Panc1 (cell line): ENCODE data around the gene IGDCC3. TPM values are rescaled to one million over a fixed set of nuclear protein-coding genes. Genes with fewer than 3 reads are reported as not detected.

ENCODE experiments used
- ATAC-seq: fragments of 200-7000 bp; cut with Tn5 transposase; 2 replicates; pipeline ENCODE4 v1.9.1; 2020; ENCODE audit warnings: mild to moderate bottlenecking, moderate library complexity
- BruUV-seq: library from RNA; stranded (reverse); fragments of 400-500 nt; replicated peaks from 2 replicates; lab custom pipeline; 2021; lab: Mats Ljungman, UMichigan
- CTCF ChIA-PET: fragments of 300-600 bp; sonication (Branson Sonifier 250); formaldehyde crosslinking; loops from one replicate; lab custom pipeline; 2022; ENCODE audit warnings: antibody characterized with exemption; lab: Charles Lee
- POLR2A ChIA-PET: fragments of 300-600 bp; sonication (Branson Sonifier 250); formaldehyde crosslinking; loops from one replicate; lab custom pipeline; 2022; ENCODE audit warnings: antibody characterized with exemption; lab: Charles Lee
- DNase-seq: peaks from one replicate; pipeline ENCODE4 v3.0.0-alpha.2; 2010; ENCODE audit warnings: low read depth, low spot score
- H3K27ac ChIP-seq: 2 replicates; pipeline ENCODE4 v1.5.1; 2011; ENCODE audit warnings: mild to moderate bottlenecking, low read length, inconsistent platforms
- H3K27me3 ChIP-seq: fragments of 200-500 bp; sonication (Bioruptor generic); 2 replicates; pipeline ENCODE4 v1.6.0; 2014; ENCODE audit warnings: low read length, inconsistent platforms; ENCODE audit not compliant: control insufficient read depth, insufficient read depth
- H3K36me3 ChIP-seq: fragments of 200-500 bp; sonication (Bioruptor generic); 2 replicates; pipeline ENCODE4 v1.5.1; 2014; ENCODE audit warnings: inconsistent platforms, mild to moderate bottlenecking, low read length, moderate library complexity; ENCODE audit not compliant: control insufficient read depth, insufficient read depth
- H3K4me1 ChIP-seq: 2 replicates; pipeline ENCODE4 v1.5.1; 2011; ENCODE audit warnings: inconsistent platforms, mild to moderate bottlenecking, low read length, moderate library complexity; ENCODE audit not compliant: control insufficient read depth, insufficient read depth
- H3K4me3 ChIP-seq, 2 experiments: 2 replicates each; pipeline ENCODE4 v1.5.1; 2011 to 2012; ENCODE audit warnings: low read depth in 2 of 2, low read length in 2 of 2, mild to moderate bottlenecking in 2 of 2, inconsistent platforms in 1 of 2, moderate library complexity in 1 of 2
- H3K9me3 ChIP-seq: fragments of 200-500 bp; sonication (Bioruptor generic); 2 replicates; pipeline ENCODE4 v1.5.1; 2014; ENCODE audit warnings: low read depth, mild to moderate bottlenecking, inconsistent platforms, low read length, moderate library complexity; ENCODE audit not compliant: control insufficient read depth, insufficient read depth
- POLR2AphosphoS5 ChIP-seq: IDR thresholded peaks from 2 replicates; pipeline ENCODE4 v1.6.1; 2012; ENCODE audit warnings: mild to moderate bottlenecking, low read depth, low read length, moderate library complexity
- SIN3A ChIP-seq: IDR thresholded peaks from 2 replicates; pipeline ENCODE4 v1.6.1; 2012; ENCODE audit warnings: low read depth, mild to moderate bottlenecking, low read length, moderate library complexity, borderline replicate concordance; ENCODE audit not compliant: insufficient read depth
- TCF7L2 ChIP-seq: IDR thresholded peaks from 2 replicates; pipeline ENCODE4 v1.6.1; 2011; ENCODE audit warnings: mild to moderate bottlenecking, low read depth, low read length, inconsistent platforms
- in situ Hi-C: cut with HindIII; loops from 2 replicates; pipeline ENCODE4 v1.10.0; 2016; ENCODE audit warnings: low sequenced_read_pairs, low pct_unique_long_range_greater_than_20kb
- intact Hi-C: fragments of 100-400 bp; cut with micrococcal nuclease; formaldehyde crosslinking; loops from one replicate; pipeline ENCODE4 v1.10.0; 2022; ENCODE audit not compliant: unreplicated experiment
- total RNA-seq: library from RNA; stranded (reverse); gene quantifications from one replicate; pipeline ENCODE4 v1.2.1, GENCODE V29; 2021; ENCODE audit not compliant: unreplicated experiment
- TF ChIP-seq, protein P1 (sequence below): fragments of 450-650 bp; IDR thresholded peaks from 2 replicates; pipeline ENCODE4 v1.5.1; 2017; ENCODE audit warnings: mild to moderate bottlenecking
- TF ChIP-seq, protein P2 (sequence below), 2 experiments: IDR thresholded peaks; 2 replicates each; pipeline ENCODE4 v1.6.1; 2011 to 2012; ENCODE audit warnings: low read depth in 2 of 2, control low read depth in 1 of 2, low read length in 1 of 2, mild to moderate bottlenecking in 1 of 2, moderate library complexity in 1 of 2; ENCODE audit not compliant: insufficient read depth in 1 of 2

Gene IGDCC3
- total RNA-seq, 1 experiment from 2014 or later, result 0.18 TPM

DNA sequence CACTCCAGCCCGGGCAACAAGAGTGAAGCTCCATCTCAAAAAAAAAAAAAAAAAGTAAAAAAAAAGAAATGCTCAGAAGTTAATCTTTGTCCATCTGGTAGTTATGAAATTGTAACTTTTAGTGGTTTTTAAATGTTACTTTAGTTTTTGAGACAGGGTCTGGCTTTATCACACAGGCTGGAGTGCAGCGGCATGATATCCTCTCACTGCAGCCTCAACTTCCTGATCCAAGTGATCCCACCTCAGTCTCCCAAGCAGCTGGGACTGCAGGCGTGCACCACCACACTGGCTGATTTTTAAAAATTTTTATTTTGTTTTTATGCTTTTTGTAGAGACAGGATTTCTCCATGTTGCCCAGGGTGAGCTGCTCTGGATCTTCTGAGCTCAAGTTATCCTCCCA is 72.0 kb downstream of the IGDCC3 start:
- H3K36me3 ChIP-seq, result no peaks in the 10 kb centered on the region
- CTCF ChIA-PET, result interaction anchor here (0.6 to 0.9 kb wide), 4 partner anchors 78 to 108 kb away, joined by 3 to 5 read pairs (median 4); partner anchors contain the start of gene CILP
- peaks cover 16% of the 10 kb centered on the region for H3K4me1 ChIP-seq
- POLR2A ChIA-PET, result interaction anchor here (0.6 to 1.6 kb wide), 11 partner anchors 14 to 1022 kb away, joined by 3 to 13 read pairs (median 7); partner anchors contain the start of gene PARP16
- H3K9me3 ChIP-seq, result no peaks in the 10 kb centered on the region
- no peak for ATAC-seq
- BruUV-seq, result no TSS peak
- no peak overlapping the region for H3K4me3 ChIP-seq
- DNase-seq, result no peak
- in situ Hi-C loops, result no loop called here
- H3K27me3 ChIP-seq, result no peaks in the 10 kb centered on the region
- TF ChIP-seq, protein P1, sequence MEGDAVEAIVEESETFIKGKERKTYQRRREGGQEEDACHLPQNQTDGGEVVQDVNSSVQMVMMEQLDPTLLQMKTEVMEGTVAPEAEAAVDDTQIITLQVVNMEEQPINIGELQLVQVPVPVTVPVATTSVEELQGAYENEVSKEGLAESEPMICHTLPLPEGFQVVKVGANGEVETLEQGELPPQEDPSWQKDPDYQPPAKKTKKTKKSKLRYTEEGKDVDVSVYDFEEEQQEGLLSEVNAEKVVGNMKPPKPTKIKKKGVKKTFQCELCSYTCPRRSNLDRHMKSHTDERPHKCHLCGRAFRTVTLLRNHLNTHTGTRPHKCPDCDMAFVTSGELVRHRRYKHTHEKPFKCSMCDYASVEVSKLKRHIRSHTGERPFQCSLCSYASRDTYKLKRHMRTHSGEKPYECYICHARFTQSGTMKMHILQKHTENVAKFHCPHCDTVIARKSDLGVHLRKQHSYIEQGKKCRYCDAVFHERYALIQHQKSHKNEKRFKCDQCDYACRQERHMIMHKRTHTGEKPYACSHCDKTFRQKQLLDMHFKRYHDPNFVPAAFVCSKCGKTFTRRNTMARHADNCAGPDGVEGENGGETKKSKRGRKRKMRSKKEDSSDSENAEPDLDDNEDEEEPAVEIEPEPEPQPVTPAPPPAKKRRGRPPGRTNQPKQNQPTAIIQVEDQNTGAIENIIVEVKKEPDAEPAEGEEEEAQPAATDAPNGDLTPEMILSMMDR, result no peak
- TF ChIP-seq, protein P2, sequence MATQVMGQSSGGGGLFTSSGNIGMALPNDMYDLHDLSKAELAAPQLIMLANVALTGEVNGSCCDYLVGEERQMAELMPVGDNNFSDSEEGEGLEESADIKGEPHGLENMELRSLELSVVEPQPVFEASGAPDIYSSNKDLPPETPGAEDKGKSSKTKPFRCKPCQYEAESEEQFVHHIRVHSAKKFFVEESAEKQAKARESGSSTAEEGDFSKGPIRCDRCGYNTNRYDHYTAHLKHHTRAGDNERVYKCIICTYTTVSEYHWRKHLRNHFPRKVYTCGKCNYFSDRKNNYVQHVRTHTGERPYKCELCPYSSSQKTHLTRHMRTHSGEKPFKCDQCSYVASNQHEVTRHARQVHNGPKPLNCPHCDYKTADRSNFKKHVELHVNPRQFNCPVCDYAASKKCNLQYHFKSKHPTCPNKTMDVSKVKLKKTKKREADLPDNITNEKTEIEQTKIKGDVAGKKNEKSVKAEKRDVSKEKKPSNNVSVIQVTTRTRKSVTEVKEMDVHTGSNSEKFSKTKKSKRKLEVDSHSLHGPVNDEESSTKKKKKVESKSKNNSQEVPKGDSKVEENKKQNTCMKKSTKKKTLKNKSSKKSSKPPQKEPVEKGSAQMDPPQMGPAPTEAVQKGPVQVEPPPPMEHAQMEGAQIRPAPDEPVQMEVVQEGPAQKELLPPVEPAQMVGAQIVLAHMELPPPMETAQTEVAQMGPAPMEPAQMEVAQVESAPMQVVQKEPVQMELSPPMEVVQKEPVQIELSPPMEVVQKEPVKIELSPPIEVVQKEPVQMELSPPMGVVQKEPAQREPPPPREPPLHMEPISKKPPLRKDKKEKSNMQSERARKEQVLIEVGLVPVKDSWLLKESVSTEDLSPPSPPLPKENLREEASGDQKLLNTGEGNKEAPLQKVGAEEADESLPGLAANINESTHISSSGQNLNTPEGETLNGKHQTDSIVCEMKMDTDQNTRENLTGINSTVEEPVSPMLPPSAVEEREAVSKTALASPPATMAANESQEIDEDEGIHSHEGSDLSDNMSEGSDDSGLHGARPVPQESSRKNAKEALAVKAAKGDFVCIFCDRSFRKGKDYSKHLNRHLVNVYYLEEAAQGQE (IDR thresholded peaks at IDR 0.05; ENCODE audit: insufficient read depth in 1 of 2, low read depth in 2 of 2, low read length in 1 of 2), result no peak
- intact Hi-C loops, result loop anchor here (1.0 kb wide), 1 partner anchor 9 kb away; the partner anchor contains the start of gene RNU5A-1
- H3K27ac ChIP-seq, result no peak overlapping the region

DNA sequence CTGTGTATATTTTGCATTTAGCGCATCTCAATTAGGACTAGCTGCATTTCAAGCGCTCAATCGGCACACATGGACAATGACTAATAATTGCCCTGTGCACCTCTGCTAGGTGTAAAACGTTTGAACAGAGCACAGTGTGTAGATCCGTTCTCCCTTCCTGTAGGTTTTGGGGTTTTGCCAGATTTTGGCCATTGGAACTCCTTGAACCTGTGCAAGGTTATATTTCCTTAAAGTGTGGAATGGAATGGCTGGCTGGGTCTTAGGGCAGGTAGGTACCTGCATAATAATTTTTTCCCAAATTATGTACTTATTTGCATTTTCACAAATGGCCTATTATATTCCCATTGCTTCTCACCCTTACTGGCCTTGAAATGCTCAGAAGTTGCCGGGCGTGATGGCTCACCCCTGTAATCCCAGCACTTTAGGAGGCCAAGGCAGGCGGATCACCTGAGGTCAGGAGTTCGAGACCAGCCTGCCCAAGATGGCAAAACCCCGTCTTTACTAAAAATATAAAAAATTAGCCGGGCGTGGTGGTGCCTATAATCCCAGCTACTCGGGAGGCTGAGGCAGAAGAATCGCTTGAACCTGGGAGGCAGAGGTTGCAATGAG is 72.5 kb downstream of the IGDCC3 start:
- ChIA-PET CTCF (interaction anchor here (0.6 to 0.9 kb wide), 5 partner anchors 10 to 108 kb away, joined by 3 to 5 read pairs (median 4); partner anchors contain the start of genes CILP and RNU5A-1), POLR2A (interaction anchor here (0.6 to 1.6 kb wide), 17 partner anchors 9 to 1022 kb away, joined by 3 to 14 read pairs (median 5); partner anchors contain the start of genes CLPX and PARP16)
- Histone ChIP-seq H3K4me3 (no peak overlapping the region; a peak in 1 of 4 replicates), H3K36me3 (no peaks in the 10 kb centered on the region), H3K27ac (peak overlapping the region; percentile 24; the same call in 1 of the 2 replicates), H3K27me3 (no peaks in the 10 kb centered on the region), H3K4me1 (peaks cover 16% of the 10 kb centered on the region), H3K9me3 (no peaks in the 10 kb centered on the region)
- peak; percentile 86 for ATAC-seq
- in situ Hi-C loops (no loop called here), intact Hi-C loops (loop anchor here (1.0 kb wide), 1 partner anchor 9 kb away; the partner anchor contains the start of gene RNU5A-1)
- DNase-seq, result no peak
- BruUV-seq, result no TSS peak
- TF ChIP-seq SIN3A (no peak), POLR2AphosphoS5 (no peak), TCF7L2 (no peak)
- TF ChIP-seq, protein P2 (IDR thresholded peaks at IDR 0.05; ENCODE audit: insufficient read depth in 1 of 2, low read depth in 2 of 2, low read length in 1 of 2), result no peak; a peak in 1 of 4 replicates
- TF ChIP-seq, protein P1, result no peak
